H1 (cell line): ENCODE measurements around the gene MPZL3.

ENCODE experiments used
- ATF3 ChIP-seq: IDR thresholded peaks from 2 replicates; pipeline ENCODE4 v1.6.1; 2011; ENCODE audit warnings: low read depth, mild to moderate bottlenecking, low read length; ENCODE audit not compliant: insufficient read depth
- CREB1 ChIP-seq: IDR thresholded peaks from 2 replicates; pipeline ENCODE4 v1.6.1; 2012; ENCODE audit warnings: inconsistent platforms
- CTCF ChIP-seq, 3 experiments: IDR thresholded peaks; 1 replicate in 2 of 3; 2 replicates in 1 of 3; pipeline versions ENCODE4 v1.5.1 to v1.6.1; 2011; ENCODE audit warnings: low read length in 3 of 3, mild to moderate bottlenecking in 3 of 3, inconsistent platforms in 2 of 3, low read depth in 1 of 3, moderate library complexity in 1 of 3; ENCODE audit not compliant: insufficient read depth in 1 of 3; ENCODE audit errors: control extremely low read depth in 1 of 3
- MAFK ChIP-seq: IDR thresholded peaks from 2 replicates; pipeline ENCODE4 v1.6.1; 2012; ENCODE audit warnings: low read depth, mild to moderate bottlenecking, improper control_type of control experiment, low read length
- POLR2AphosphoS5 ChIP-seq: IDR thresholded peaks from 2 replicates; pipeline ENCODE4 v1.6.1; 2011; ENCODE audit warnings: low read depth, low read length
- TBP ChIP-seq: IDR thresholded peaks from 2 replicates; pipeline ENCODE4 v1.6.1; 2011; ENCODE audit warnings: low read depth, low read length, improper control_type of control experiment

- no peak for TF ChIP-seq TBP
- no peak for TF ChIP-seq MAFK
- no peak for TF ChIP-seq POLR2AphosphoS5
- no peak for TF ChIP-seq ATF3
- TF ChIP-seq CREB1: no peak
- TF ChIP-seq CTCF (IDR thresholded peaks at IDR 0.05; ENCODE audit: control extremely low read depth in 1 of 3, insufficient read depth in 1 of 3, low read depth in 1 of 3, low read length in 3 of 3): no peak
Measured at GRCh38 chr11:118223570-118223969, 28.6 kb downstream of the MPZL3 start.
